OCI-LY1 (cell line): ENCODE data around the gene TNF.

Experiments
- H2AFZ ChIP-seq: fragments of 200-600 bp; sonication (generic), shearing (Covaris generic); 2 replicates; pipeline ENCODE4 v1.6.0; 2014; ENCODE audit warnings: antibody characterized with exemption, mild to moderate bottlenecking, low read length
- H3F3A ChIP-seq: fragments of 200-600 bp; sonication (generic), shearing (Covaris generic); 2 replicates; pipeline ENCODE4 v1.6.0; 2014; ENCODE audit warnings: mild to moderate bottlenecking, antibody characterized with exemption, low read length, moderate library complexity; ENCODE audit not compliant: insufficient read depth
- H3K27ac ChIP-seq: fragments of 200-600 bp; sonication (generic); 2 replicates; pipeline ENCODE4 v1.5.1; 2014; ENCODE audit warnings: low read length, mixed run types, mild to moderate bottlenecking, low read depth; ENCODE audit not compliant: poor library complexity, severe bottlenecking
- H3K27me3 ChIP-seq: fragments of 200-600 bp; sonication (generic); 2 replicates; pipeline ENCODE4 v1.6.0; 2014; ENCODE audit warnings: antibody characterized with exemption, mild to moderate bottlenecking, low read length, moderate library complexity; ENCODE audit not compliant: insufficient read depth
- H3K36me3 ChIP-seq: fragments of 200-600 bp; sonication (generic); 2 replicates; pipeline ENCODE4 v1.6.1; 2014; ENCODE audit warnings: mild to moderate bottlenecking, antibody characterized with exemption, low read length, moderate library complexity, mixed read lengths; ENCODE audit not compliant: insufficient read depth
- H3K4me1 ChIP-seq: fragments of 200-600 bp; sonication (generic); 2 replicates; pipeline ENCODE4 v1.5.1; 2014; ENCODE audit warnings: mild to moderate bottlenecking, low read length, moderate library complexity; ENCODE audit not compliant: insufficient read depth, severe bottlenecking
- H3K4me2 ChIP-seq: fragments of 200-600 bp; sonication (generic), shearing (Covaris generic); 2 replicates; pipeline ENCODE4 v1.6.1; 2014; ENCODE audit warnings: low read length
- H3K4me3 ChIP-seq: fragments of 200-600 bp; sonication (generic); 2 replicates; pipeline ENCODE4 v1.5.1; 2014; ENCODE audit warnings: low read length, low read depth, mild to moderate bottlenecking, mixed read lengths; ENCODE audit not compliant: poor library complexity, severe bottlenecking
- H3K79me2 ChIP-seq: fragments of 200-600 bp; shearing (Covaris generic); 2 replicates; pipeline ENCODE4 v1.6.1; 2016; ENCODE audit warnings: mixed run types, low read length, mixed read lengths; ENCODE audit not compliant: insufficient read depth
- H3K9ac ChIP-seq: fragments of 200-600 bp; sonication (generic), shearing (Covaris generic); 2 replicates; pipeline ENCODE4 v1.6.1; 2014; ENCODE audit warnings: mild to moderate bottlenecking, low read length, mixed read lengths
- H3K9me2 ChIP-seq: fragments of 200-600 bp; sonication (generic), shearing (Covaris generic); 2 replicates; pipeline ENCODE4 v1.6.1; 2014; ENCODE audit warnings: low read depth, mild to moderate bottlenecking, low read length, mixed read lengths
- H3K9me3 ChIP-seq: fragments of 200-600 bp; shearing (Covaris generic); 2 replicates; pipeline ENCODE4 v1.6.1; 2014; ENCODE audit warnings: low read length, mixed read lengths
- H4K20me1 ChIP-seq: fragments of 200-600 bp; sonication (generic), shearing (Covaris generic); 2 replicates; pipeline ENCODE4 v1.6.0; 2016; ENCODE audit warnings: mild to moderate bottlenecking, low read length; ENCODE audit not compliant: insufficient read depth
- EZH2 ChIP-seq: fragments of 200-600 bp; sonication (generic), shearing (Covaris generic); IDR thresholded peaks from 2 replicates; pipeline ENCODE4 v1.8.0; 2017; ENCODE audit warnings: borderline replicate concordance, mixed run types, mild to moderate bottlenecking, antibody characterized with exemption, low read length, moderate library complexity, mixed read lengths
- TF ChIP-seq, protein P1 (sequence below): fragments of 200-600 bp; sonication (generic), shearing (Covaris generic); IDR thresholded peaks from 2 replicates; pipeline ENCODE4 v1.5.1; 2017; ENCODE audit warnings: mild to moderate bottlenecking, antibody characterized with exemption, low read length, moderate library complexity, mixed read lengths

Gene TNF

DNA sequence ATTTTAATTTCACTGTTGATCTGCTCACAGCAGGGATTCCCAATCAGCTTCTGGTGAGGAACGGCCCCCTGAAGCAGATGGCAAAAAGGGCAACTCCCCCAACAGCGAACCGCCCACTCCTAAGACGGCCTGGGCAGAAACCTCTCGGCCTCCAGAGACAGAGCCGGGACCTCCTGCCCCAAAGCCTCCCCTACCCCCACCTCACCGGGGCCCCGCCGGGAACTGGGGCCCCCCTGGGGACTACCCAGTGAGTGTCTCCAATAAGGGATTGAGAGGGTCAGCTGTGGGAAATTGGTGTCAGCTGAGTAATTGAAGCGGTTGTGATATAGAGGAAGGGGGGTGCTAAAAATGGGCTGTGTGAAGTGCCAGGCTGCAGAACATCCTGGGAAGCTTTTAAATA, 51.6 kb downstream of the TNF start:
- peaks cover 18% of the 10 kb centered on the region for H3K79me2 ChIP-seq
- H3K4me1 ChIP-seq, result peaks cover 9% of the 10 kb centered on the region
- H3K9me2 ChIP-seq, result no peaks in the 10 kb centered on the region
- H2AFZ ChIP-seq, result no peak overlapping the region
- H3K27me3 ChIP-seq, result no peaks in the 10 kb centered on the region
- no peak overlapping the region for H3K4me2 ChIP-seq
- H3K27ac ChIP-seq, result no peak overlapping the region
- H3K9ac ChIP-seq, result no peak overlapping the region
- no peaks in the 10 kb centered on the region for H3F3A ChIP-seq
- H3K4me3 ChIP-seq, result no peak overlapping the region
- H3K36me3 ChIP-seq, result peaks cover 100% of the 10 kb centered on the region
- no peak for TF ChIP-seq EZH2
- TF ChIP-seq, protein P1, sequence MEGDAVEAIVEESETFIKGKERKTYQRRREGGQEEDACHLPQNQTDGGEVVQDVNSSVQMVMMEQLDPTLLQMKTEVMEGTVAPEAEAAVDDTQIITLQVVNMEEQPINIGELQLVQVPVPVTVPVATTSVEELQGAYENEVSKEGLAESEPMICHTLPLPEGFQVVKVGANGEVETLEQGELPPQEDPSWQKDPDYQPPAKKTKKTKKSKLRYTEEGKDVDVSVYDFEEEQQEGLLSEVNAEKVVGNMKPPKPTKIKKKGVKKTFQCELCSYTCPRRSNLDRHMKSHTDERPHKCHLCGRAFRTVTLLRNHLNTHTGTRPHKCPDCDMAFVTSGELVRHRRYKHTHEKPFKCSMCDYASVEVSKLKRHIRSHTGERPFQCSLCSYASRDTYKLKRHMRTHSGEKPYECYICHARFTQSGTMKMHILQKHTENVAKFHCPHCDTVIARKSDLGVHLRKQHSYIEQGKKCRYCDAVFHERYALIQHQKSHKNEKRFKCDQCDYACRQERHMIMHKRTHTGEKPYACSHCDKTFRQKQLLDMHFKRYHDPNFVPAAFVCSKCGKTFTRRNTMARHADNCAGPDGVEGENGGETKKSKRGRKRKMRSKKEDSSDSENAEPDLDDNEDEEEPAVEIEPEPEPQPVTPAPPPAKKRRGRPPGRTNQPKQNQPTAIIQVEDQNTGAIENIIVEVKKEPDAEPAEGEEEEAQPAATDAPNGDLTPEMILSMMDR, result no peak
- no peaks in the 10 kb centered on the region for H4K20me1 ChIP-seq
- H3K9me3 ChIP-seq, result no peaks in the 10 kb centered on the region

DNA sequence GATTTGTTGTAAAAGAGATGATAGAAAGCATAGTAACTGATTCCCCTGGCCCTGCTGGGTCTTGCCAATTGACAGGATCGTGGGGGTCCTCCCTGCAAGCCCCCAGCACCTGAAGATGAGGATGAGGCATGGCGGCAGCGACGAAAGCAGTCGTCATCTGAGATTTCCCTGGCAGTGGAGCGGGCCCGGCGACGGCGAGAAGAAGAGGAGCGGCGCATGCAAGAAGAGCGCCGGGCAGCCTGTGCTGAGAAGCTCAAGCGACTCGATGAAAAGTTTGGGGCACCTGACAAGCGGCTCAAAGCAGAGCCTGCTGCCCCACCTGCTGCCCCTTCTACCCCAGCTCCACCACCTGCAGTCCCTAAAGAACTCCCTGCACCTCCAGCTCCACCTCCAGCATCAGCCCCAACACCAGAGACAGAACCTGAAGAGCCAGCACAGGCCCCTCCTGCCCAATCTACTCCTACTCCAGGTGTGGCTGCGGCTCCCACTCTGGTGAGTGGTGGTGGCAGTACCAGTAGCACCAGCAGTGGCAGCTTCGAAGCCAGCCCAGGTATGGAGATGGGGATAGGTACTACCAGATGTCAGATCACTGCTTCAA, 52.4 kb downstream of the TNF start:
- Histone ChIP-seq H3K9ac (no peak overlapping the region), H3K79me2 (peaks cover 9% of the 10 kb centered on the region), H3K27ac (no peak overlapping the region), H3K9me3 (no peaks in the 10 kb centered on the region), H3K4me1 (peaks cover under 1% of the 10 kb centered on the region), H3K27me3 (no peaks in the 10 kb centered on the region), H3K4me3 (no peak overlapping the region), H3K36me3 (peaks cover 100% of the 10 kb centered on the region), H2AFZ (no peak overlapping the region), H3K9me2 (no peaks in the 10 kb centered on the region), H3F3A (no peaks in the 10 kb centered on the region), H3K4me2 (no peak overlapping the region), H4K20me1 (no peaks in the 10 kb centered on the region)
- TF ChIP-seq, protein P1, result no peak
- no peak for TF ChIP-seq EZH2
